Motor neuron (in vitro differentiated cells): Measurements from ENCODE around the gene ZDHHC18. TPM values are rescaled to one million over a fixed set of nuclear protein-coding genes. Genes with fewer than 3 reads are reported as not detected.
A peak's percentile ranks its signal among the peaks of the same experiment; 100 is the strongest.

Experiments used
- ATAC-seq, 8 experiments: fragments of 200-7000 bp; cut with Tn5 transposase; replicated peaks in 6 of 8; 2 replicates each; pipeline ENCODE4 v1.8.0; 2021; ENCODE audit warnings: mild to moderate bottlenecking in 8 of 8, moderate library complexity in 8 of 8
- H3K27ac ChIP-seq, 2 donors: fragments of 250-450 bp; sonication (Bioruptor Pico); 2 replicates each; pipeline ENCODE4 v1.9.0; 2021; ENCODE audit warnings: antibody characterized with exemption in 2 of 2, mild to moderate bottlenecking in 2 of 2, moderate library complexity in 1 of 2
- H3K4me1 ChIP-seq, 2 donors: fragments of 250-450 bp; sonication (Bioruptor Pico); replicated peaks in 1 of 2; 2 replicates each; pipeline ENCODE4 v1.6.1; 2021; ENCODE audit warnings: antibody characterized with exemption in 2 of 2, mild to moderate bottlenecking in 2 of 2, moderate library complexity in 1 of 2
- H3K4me3 ChIP-seq, 5 donors: fragments of 250-450 bp; sonication (Bioruptor Pico); 2 replicates each; pipeline ENCODE4 v1.9.0; 2021; ENCODE audit warnings: antibody characterized with exemption in 5 of 5, mild to moderate bottlenecking in 5 of 5, moderate library complexity in 4 of 5
- WGBS, 10 experiments: fragments of 450-650 bp; shearing (Covaris generic); methylation state at CpG; one replicate each; pipeline ENCODE4 v1.0.0; 2022; 5-methylcytosine and 5-hydroxymethylcytosine counted together
- in situ Hi-C, 9 experiments: fragments of 400-800 bp; cut with MboI; loops; one replicate each; pipeline ENCODE4 v1.15.0; 2021; ENCODE audit warnings: low sequenced_read_pairs in 9 of 9, low pct_unique_long_range_greater_than_20kb in 2 of 9; ENCODE audit not compliant: unreplicated experiment in 9 of 9
- total RNA-seq, 8 experiments: library from RNA; unstranded; fragments of 300-600 nt; gene quantifications; 2 replicates each; pipeline versions ENCODE4 v1.2.3 to v1.2.4, GENCODE V29; 2022

ZDHHC18 gene
- total RNA-seq, 8 experiments from 2014 or later: 5.0 to 25.3 (median 13.4) TPM

DNA sequence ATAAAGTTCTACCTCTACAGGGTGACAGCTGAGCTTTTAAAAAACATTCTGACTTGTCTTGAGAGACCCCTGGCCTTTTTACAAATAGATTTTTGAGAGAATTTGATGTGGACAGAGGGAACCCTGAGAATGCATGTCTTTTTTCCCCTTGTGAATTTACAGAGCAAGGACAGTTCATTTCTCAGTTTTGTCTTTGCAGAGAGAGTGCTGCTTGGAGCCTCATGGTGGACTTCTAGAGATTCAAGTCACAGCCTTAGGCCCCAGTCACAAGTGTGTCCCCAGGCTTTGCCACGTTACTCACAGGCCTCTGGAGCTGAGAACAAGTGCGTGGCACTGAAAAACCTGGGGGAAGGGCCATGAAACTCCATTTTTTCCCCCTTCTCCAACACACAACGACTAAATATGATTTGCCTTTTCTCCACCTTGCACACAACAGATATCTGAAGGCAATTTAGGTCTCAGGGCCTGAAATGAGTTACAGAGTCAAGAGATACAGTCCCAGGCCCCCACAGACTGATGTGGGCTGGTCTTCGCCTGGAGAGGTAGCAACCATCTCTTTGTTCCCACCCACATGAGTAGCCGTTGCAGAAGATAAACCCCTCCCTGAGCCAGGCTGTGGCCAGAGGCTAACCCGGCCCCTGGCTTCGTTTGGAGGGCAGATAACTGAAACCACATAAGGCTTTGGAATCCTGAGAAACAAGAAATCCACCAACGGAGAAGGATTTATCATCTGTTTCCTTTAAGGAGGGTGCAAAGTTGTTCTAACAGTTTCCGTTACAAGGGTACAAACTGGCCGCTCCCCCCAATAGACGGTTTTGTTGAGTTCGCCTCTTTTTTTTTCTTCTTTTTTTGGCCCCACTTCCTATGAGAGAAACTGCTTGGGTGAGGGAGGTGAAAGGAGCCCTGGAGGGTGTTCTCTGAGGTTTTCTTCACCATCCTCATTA lies 39.8 kb upstream of the ZDHHC18 start:
- 0 to 35% (median 13%) methylated on average over 1 to 12 of the region's 12 CpGs; no CpG with 5 or more reads in 1 of the 10 experiments for WGBS, 10 experiments
- peak in 3 of 8 experiments; percentile 8 to 37 (median 35) for ATAC-seq
- peaks cover 35 to 42% of the 10 kb centered on the region in 2 donors for H3K4me1 ChIP-seq
- in situ Hi-C loops: loop anchor here in 1 of 9 experiments (10.0 kb wide), 1 partner anchor 182 kb away; no protein-coding TSS in a partner anchor
- H3K27ac ChIP-seq: peak overlapping the region; percentile 99 to 100
- H3K4me3 ChIP-seq: peak overlapping the region; percentile 61 to 92 (median 72)

DNA sequence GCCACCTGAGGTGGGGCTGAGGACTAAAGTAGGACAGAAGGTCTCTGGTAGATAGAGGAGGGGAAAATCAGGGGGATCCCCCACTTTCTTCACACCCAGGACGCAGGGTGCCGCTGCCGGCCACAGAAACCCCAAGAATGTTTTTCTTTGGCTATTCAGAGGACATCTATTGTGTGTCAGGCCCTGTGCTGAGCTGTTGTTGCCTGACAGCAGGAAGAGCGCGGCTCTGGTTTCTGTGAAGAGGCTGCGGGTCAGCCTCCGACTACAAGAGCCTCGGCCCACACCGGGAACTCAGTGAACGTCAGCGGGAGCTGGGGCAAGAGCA lies 39.1 kb upstream of the ZDHHC18 start:
- ATAC-seq: peak in 7 of 8 experiments; percentile 13 to 49 (median 27)
- WGBS, 10 experiments: 0 to 4% (median 3%) methylated on average over 2 to 6 of the region's 11 CpGs; no CpG with 5 or more reads in 7 of the 10 experiments
- Histone ChIP-seq H3K4me1 (peaks cover 35 to 42% of the 10 kb centered on the region in 2 donors), H3K27ac (peak overlapping the region; percentile 99 to 100), H3K4me3 (peak overlapping the region; percentile 61 to 92 (median 72))
- in situ Hi-C loops: loop anchor here in 1 of 9 experiments (10.0 kb wide), 1 partner anchor 183 kb away; no protein-coding TSS in a partner anchor

DNA sequence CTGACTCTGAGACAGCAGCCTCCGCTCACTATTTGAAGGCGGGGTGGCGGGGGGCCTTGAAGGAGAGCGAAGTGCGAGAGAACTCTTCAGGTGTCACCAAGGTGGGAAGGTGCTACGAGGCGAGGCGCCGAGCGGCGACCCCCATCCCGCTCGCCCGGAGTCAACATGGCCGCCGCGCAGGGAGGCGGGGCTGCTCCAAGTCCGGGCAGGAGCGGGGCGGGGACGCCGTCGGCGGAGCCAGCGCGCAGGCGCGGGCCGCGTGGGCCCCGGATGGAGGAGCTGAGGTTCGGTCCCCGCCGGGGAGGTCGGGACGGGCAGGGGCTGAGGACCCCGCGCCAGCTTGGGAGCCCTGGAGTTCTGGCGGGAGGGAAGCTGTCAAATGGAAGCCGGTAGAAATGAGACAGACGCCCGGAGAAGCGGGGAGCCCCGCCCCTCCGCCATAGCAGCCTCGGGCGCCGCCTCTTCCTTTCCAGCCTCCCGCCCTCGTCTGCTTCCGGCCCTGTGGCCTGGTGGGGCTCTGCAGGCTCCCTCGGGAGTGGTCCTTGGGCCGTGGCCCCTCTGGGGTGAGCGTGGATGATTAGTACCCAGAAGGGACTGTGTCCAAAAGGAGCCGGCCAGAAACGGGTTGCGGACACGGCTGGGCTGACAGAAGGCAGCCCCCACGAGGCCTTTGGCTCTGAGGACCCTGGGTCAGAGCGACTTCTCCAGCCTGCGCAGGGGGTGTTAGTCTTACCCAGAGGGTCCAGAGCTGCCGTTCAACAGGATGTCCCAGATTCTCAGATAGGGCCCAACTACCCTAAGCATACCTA lies 38.6 kb upstream of the ZDHHC18 start, which contains the start of gene PIGV:
Gene PIGV (plus strand): TSS at position 245 of the 809 bp plus-strand sequence. CDS start 2,866 bp downstream, outside the sequence.
- in situ Hi-C loops: loop anchor here in 1 of 9 experiments (10.0 kb wide), 1 partner anchor 183 kb away; no protein-coding TSS in a partner anchor

DNA sequence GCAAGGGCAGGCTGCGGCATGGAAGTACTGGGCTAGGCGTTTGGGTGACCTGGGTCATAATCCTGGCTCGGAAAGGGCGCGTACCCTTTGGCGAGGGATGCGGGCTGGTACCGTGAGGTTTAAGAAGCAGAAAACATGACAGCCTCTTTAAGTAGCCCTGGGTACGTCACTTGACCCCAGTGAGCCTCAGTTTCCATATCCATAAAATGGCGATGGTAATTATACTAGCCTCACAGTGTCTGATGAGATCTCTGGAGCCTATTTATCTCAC lies 38.0 kb upstream of the ZDHHC18 start:
- in situ Hi-C loops: loop anchor here in 1 of 9 experiments (10.0 kb wide), 1 partner anchor 184 kb away; no protein-coding TSS in a partner anchor
- Histone ChIP-seq H3K4me1 (peaks cover 34 to 40% of the 10 kb centered on the region in 2 donors), H3K27ac (peak overlapping the region; percentile 99 to 100), H3K4me3 (peak overlapping the region; percentile 61 to 92 (median 72))
- ATAC-seq: peak in 2 of 8 experiments; percentile 0 to 1
- 0 to 22% (median 8%) methylated on average over 1 to 10 of the region's 10 CpGs; no CpG with 5 or more reads in 2 of the 10 experiments for WGBS, 10 experiments

More for the DNA sequence above, 38.6 kb upstream of the ZDHHC18 start, which contains the start of gene PIGV:
- Histone ChIP-seq H3K4me1 (peaks cover 35 to 42% of the 10 kb centered on the region in 2 donors), H3K4me3 (peak within 1 kb of the TSS; percentile 61 to 92 (median 72)), H3K27ac (peak within 1 kb of the TSS; percentile 99 to 100)
- ATAC-seq: peak; percentile 66 to 90 (median 85)
- WGBS, 10 experiments: 0 to 7% (median 1%) methylated on average over 1 to 26 of the region's 63 CpGs; no CpG with 5 or more reads in 4 of the 10 experiments

DNA sequence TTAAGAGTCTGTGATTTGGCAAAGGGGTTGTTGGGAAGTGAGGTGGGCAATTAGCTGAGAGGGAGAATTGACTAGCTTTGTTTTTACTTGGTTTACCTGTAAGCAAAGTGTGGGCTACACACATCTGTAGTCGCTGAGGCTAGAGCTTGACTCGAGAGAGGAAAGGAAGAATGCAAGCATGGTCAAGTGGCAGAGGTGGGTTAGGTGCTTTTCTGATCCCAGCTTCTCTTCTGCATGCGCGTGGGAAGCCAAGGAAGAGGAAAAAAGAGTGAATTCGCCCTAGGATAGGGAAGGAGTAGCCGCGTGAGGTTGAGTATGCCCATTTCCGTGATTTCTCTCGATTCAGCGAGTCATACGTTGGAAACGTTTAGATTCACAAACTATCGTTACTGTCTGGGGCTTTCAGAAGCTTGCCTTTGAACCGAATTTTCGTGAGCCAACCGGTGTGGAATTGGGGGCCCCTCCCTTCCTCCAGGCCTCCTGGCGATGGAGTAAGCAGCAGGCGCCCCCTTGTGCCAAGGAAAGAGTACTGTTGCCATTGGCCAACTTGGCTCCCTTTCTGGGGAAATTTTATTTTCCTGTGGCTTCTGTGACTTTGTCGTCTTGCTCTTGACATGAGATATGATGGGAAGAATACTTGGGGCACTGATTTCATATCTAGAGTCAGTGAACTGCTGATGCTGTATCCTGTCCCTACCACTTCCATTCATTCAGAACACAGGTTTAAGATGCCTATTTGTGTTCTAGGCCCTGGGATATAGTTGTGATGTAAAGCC lies 37.5 kb upstream of the ZDHHC18 start:
- Histone ChIP-seq H3K4me1 (peaks cover 29 to 34% of the 10 kb centered on the region in 2 donors), H3K4me3 (peak overlapping the region; percentile 61 to 92 (median 72)), H3K27ac (peak overlapping the region; percentile 99 to 100)
- peak in 6 of 8 experiments; percentile 5 to 12 (median 9) for ATAC-seq
- in situ Hi-C loops: loop anchor here in 1 of 9 experiments (10.0 kb wide), 1 partner anchor 184 kb away; no protein-coding TSS in a partner anchor
- WGBS, 10 experiments: 0 to 11% (median 3%) methylated on average over 5 to 17 of the region's 19 CpGs; no CpG with 5 or more reads in 1 of the 10 experiments

DNA sequence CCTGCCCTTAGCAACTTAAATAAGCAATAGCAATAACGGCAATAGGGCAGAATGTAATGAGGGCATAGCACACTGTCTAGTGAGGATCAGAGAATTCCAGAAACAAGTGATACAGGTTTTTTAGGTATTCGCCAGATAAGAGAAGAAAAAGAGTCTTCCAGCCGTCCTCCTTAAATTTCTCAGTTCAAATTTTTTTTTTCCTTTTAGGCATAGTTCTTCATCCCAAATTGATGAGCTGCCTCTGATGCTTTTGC lies 36.9 kb upstream of the ZDHHC18 start:
- 0 to 100% (median 62%) methylated on average over 1 to 3 of the region's 3 CpGs for WGBS, 10 experiments
- Histone ChIP-seq H3K27ac (no peak overlapping the region), H3K4me1 (peaks cover 24 to 29% of the 10 kb centered on the region in 2 donors), H3K4me3 (no peak overlapping the region)
- in situ Hi-C loops: loop anchor here in 1 of 9 experiments (10.0 kb wide), 1 partner anchor 185 kb away; no protein-coding TSS in a partner anchor
- ATAC-seq: no peak

DNA sequence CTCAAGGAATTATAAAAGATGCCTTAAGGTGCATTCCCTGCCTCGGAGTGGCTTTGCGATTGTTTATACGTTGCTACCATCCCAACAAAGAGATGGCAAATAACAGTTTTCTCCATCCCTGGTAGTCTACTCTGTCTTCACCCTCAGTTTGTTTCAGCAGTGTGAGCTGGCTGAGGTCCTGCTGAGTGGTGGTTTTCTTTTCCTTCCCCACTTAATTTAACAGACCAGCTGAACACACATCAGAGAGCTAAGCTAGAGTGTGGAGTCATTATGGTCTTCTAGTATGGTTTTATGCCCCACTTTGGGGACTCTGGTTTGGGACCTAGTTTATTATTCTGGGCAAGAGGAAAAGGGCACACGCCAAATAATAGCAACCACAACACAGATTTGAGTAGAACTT lies 36.6 kb upstream of the ZDHHC18 start:
- Histone ChIP-seq H3K4me1 (peaks cover 22 to 27% of the 10 kb centered on the region in 2 donors), H3K27ac (no peak overlapping the region), H3K4me3 (no peak overlapping the region)
- ATAC-seq: no peak
- in situ Hi-C loops: loop anchor here in 5 of 9 experiments (10.0 kb wide), 1 partner anchor 185 kb away; no protein-coding TSS in a partner anchor
- 58 to 100% (median 83%) methylated on average over 1 to 4 of the region's 4 CpGs for WGBS, 10 experiments

DNA sequence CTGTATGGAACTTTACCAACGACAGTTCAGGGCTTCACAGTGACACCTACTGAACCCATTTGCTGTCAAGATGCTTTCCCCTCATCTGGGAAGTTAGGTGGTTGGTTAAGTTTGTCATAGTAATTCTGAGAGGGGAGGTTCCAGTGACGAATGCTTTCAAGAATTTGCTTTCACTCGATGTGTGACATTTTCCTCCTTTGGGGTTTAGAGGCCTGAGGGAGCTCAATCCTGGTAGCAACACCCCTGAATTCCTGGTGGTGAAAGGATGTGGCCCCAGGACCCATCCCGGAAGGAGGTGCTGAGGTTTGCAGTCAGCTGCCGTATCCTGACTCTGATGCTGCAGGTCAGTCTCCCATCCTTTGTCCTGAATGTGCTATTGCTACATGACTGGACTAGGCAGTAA lies 35.9 kb upstream of the ZDHHC18 start:
- 20 to 100% (median 58%) methylated on average over 1 to 5 of the region's 5 CpGs; no CpG with 5 or more reads in 3 of the 10 experiments for WGBS, 10 experiments
- no peak for ATAC-seq
- Histone ChIP-seq H3K4me1 (peaks cover 21 to 23% of the 10 kb centered on the region in 2 donors), H3K27ac (no peak overlapping the region), H3K4me3 (no peak overlapping the region)
- in situ Hi-C loops: loop anchor here in 4 of 9 experiments (10.0 kb wide), 1 partner anchor 186 kb away; no protein-coding TSS in a partner anchor

DNA sequence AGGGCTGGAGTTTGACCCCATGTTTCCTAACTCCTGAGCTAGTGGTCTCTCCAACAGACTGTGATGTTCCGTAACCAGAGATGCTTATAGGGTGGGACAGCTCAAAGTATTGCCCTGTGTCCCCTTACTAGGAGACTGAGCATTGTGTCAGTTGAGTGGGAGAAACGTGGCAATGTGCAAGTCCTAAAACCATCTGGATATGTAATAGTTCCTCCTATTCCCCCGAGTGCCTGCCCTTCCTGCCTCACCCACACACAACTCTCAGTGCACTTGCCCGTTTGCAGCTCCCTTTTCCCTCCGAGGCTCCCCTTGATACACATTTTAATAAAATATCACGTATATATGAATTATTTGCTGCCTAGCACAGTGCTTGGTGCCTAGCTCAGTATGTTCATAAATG lies 35.3 kb upstream of the ZDHHC18 start:
- Histone ChIP-seq H3K4me1 (peaks cover 16 to 17% of the 10 kb centered on the region in 2 donors), H3K27ac (no peak overlapping the region), H3K4me3 (no peak overlapping the region)
- WGBS, 10 experiments: 39 to 100% (median 69%) methylated on average over 1 to 6 of the region's 6 CpGs; no CpG with 5 or more reads in 3 of the 10 experiments
- in situ Hi-C loops: loop anchor here in 4 of 9 experiments (10.0 kb wide), 1 partner anchor 186 kb away; no protein-coding TSS in a partner anchor
- ATAC-seq: no peak

DNA sequence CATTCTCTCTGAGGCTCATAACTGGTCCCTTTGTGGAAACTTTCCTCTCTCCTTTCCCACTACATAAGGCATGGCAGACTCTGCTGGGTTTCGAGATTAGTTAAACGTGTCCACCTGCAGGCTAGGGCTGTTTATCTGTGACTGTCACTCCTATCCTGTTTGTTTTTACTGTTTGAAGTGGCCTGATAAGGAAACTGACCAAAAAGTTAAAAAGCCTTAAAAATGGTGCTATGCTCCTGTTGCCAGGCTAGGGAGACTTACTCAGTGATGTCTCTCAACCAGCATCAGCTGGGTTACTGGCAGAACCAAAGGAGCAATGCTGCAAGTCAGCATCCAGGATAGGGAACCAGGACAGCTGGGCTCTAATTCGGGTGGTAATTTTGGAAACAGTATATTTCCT lies 34.9 kb upstream of the ZDHHC18 start:
- Histone ChIP-seq H3K27ac (no peak overlapping the region), H3K4me1 (peaks cover 11 to 12% of the 10 kb centered on the region in 2 donors), H3K4me3 (no peak overlapping the region)
- in situ Hi-C loops: loop anchor here in 4 of 9 experiments (10.0 kb wide), 1 partner anchor 187 kb away; no protein-coding TSS in a partner anchor
- WGBS, 10 experiments: 20 to 100% (median 83%) methylated on average over 1 to 3 of the region's 3 CpGs
- no peak for ATAC-seq

DNA sequence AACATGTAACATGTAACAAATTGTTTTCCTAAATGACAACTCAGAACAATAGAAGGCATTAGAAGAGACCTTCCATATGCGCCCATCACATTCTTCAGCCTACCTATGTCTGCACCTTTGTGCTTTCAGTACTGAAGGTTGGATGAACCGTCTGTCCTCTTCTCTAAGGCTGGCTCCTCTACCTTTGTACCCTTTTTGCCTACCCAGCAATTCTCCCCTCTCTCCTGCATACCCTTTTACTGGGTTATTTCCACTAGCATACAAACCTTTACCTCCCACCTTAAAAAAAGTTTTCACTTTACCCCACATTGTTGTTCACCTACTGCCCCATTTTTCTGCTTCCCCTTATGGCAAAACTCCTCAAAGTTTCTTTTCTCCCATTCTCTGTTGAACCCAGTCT lies 33.6 kb upstream of the ZDHHC18 start:
- no peak for ATAC-seq
- 65 to 100% (median 91%) methylated on average over 1 to 2 of the region's 2 CpGs for WGBS, 10 experiments

More for the DNA sequence above, 33.6 kb upstream of the ZDHHC18 start:
- in situ Hi-C loops: loop anchor here in 4 of 9 experiments (10.0 kb wide), 1 partner anchor 188 kb away; no protein-coding TSS in a partner anchor
- H3K4me3 ChIP-seq: no peak overlapping the region
- no peak overlapping the region for H3K27ac ChIP-seq
- H3K4me1 ChIP-seq: peaks cover 4 to 5% of the 10 kb centered on the region in 2 donors
